Measurements from ENCODE around the gene VPS18.

The VPS18 gene

GRCh38 chr15:40878785-40879184, 15.5 kb upstream of the VPS18 start:
- Histone ChIP-seq H3K27ac (no peak overlapping the region), H3K4me3 (no peak overlapping the region)
- TF ChIP-seq, protein P1, sequence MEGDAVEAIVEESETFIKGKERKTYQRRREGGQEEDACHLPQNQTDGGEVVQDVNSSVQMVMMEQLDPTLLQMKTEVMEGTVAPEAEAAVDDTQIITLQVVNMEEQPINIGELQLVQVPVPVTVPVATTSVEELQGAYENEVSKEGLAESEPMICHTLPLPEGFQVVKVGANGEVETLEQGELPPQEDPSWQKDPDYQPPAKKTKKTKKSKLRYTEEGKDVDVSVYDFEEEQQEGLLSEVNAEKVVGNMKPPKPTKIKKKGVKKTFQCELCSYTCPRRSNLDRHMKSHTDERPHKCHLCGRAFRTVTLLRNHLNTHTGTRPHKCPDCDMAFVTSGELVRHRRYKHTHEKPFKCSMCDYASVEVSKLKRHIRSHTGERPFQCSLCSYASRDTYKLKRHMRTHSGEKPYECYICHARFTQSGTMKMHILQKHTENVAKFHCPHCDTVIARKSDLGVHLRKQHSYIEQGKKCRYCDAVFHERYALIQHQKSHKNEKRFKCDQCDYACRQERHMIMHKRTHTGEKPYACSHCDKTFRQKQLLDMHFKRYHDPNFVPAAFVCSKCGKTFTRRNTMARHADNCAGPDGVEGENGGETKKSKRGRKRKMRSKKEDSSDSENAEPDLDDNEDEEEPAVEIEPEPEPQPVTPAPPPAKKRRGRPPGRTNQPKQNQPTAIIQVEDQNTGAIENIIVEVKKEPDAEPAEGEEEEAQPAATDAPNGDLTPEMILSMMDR (IDR thresholded peaks at IDR 0.05) = no peak
- no peak for DNase-seq (ENCODE audit: low spot score)

GRCh38 chr15:40879609-40880008, 14.6 kb upstream of the VPS18 start:
- DNase-seq (ENCODE audit: low spot score) = no peak
- Histone ChIP-seq H3K4me3 (no peak overlapping the region), H3K27ac (no peak overlapping the region)
- TF ChIP-seq, protein P1 (IDR thresholded peaks at IDR 0.05) = no peak

DNA sequence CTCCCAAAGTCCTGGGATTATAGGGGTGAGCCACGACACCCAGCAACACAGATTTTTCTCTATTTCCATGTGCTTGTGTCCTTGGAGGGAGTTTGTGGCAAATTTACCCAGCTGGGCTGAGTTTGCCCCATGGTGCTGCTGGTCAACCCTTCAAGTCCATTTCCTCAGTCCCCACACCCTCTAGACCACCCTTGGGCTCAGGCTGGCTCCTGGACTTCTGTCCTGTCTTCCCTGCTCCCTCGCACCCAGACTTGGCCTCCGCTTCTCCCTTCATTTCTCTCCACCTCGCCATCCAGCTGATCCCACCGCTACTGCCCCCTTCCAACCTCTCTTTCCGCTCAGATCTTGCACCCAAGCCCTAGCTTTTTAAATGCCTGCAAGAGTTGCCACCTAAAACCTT, 12.9 kb upstream of the VPS18 start:
- DNase-seq (ENCODE audit: low spot score) = no peak
- H3K4me3 ChIP-seq = no peak overlapping the region
- TF ChIP-seq, protein P1 (IDR thresholded peaks at IDR 0.05) = no peak
- no peak overlapping the region for H3K27ac ChIP-seq

- DNase-seq (ENCODE audit: low spot score) = no peak
- TF ChIP-seq, protein P1 (IDR thresholded peaks at IDR 0.05) = no peak
- H3K4me3 ChIP-seq = no peak overlapping the region
- no peak overlapping the region for H3K27ac ChIP-seq
These were observed 7.7 kb upstream of the VPS18 start for GRCh38 chr15:40886586-40886985.

- no peak for DNase-seq (ENCODE audit: low spot score)
- Histone ChIP-seq H3K4me3 (no peak overlapping the region), H3K27ac (no peak overlapping the region)
- TF ChIP-seq, protein P1 (IDR thresholded peaks at IDR 0.05) = no peak
These were observed 5.1 kb upstream of the VPS18 start for GRCh38 chr15:40889112-40889511.

DNA sequence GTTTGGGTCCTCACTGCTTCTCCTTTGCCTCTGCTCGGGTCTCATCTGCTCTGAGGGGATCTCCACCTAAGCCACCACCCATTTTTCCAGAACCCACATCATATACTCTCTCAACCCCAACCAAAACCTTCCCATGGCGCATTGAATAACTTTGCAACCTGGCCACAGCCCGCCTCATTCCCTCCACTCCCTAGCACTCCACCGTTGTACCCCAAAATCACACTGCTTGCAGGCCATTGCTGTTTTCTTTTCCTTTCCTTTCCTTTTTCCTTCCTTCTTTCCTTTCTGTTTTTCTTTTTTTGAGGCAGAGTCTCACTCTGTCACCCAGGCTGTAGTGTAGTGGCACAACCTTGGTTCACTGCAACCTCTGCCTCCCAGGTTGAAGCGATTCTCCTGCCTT, 3.1 kb upstream of the VPS18 start:
- Histone ChIP-seq H3K27ac (no peak overlapping the region), H3K4me3 (no peak overlapping the region)
- TF ChIP-seq, protein P1 (IDR thresholded peaks at IDR 0.05) = no peak
- no peak for DNase-seq (ENCODE audit: low spot score)

- TF ChIP-seq, protein P1 (IDR thresholded peaks at IDR 0.05) = no peak
- DNase-seq (ENCODE audit: low spot score) = no peak
- no peak overlapping the region for H3K27ac ChIP-seq
- H3K4me3 ChIP-seq = no peak overlapping the region
These were observed 2.3 kb upstream of the VPS18 start for GRCh38 chr15:40891810-40892446.
